Esophagus muscularis mucosa (tissue), 3 donors: Measurements from ENCODE around the gene FAM110A.

Experiments
- EP300 ChIP-seq: sonication (generic); formaldehyde crosslinking; IDR thresholded peaks from one replicate; pipeline ENCODE4 v1.6.1; 2017; ENCODE audit warnings: antibody characterized with exemption
- TF ChIP-seq, protein P1 (sequence below), 3 experiments: fragments of 200-600 bp in 2 of 3; fragments of 450-650 bp in 1 of 3; sonication (generic) in 2 of 3; IDR thresholded peaks; one replicate each; pipeline ENCODE4 v1.5.1; 2017 to 2019; ENCODE audit warnings: antibody characterized with exemption in 3 of 3, mild to moderate bottlenecking in 2 of 3, moderate library complexity in 1 of 3

DNA sequence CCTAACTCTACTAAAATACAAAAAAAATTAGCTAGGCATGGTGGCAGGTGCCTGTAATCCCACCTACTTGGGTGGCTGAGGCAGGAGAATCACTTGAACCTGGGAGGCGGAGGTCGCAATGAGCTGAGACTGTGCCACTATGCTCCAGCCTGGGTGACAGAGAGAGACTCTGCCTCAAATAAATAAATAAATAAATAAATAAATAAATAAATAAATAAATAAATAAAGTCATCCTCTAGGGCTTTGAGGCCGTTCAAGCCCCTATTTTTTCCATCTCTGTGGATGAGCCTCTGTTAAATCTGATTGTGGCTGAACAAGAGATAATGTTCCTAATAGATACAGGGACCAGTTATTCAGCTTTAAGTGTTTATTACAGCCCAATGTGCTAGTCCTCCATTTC is 31.8 kb upstream of the FAM110A start:
- TF ChIP-seq, protein P1, sequence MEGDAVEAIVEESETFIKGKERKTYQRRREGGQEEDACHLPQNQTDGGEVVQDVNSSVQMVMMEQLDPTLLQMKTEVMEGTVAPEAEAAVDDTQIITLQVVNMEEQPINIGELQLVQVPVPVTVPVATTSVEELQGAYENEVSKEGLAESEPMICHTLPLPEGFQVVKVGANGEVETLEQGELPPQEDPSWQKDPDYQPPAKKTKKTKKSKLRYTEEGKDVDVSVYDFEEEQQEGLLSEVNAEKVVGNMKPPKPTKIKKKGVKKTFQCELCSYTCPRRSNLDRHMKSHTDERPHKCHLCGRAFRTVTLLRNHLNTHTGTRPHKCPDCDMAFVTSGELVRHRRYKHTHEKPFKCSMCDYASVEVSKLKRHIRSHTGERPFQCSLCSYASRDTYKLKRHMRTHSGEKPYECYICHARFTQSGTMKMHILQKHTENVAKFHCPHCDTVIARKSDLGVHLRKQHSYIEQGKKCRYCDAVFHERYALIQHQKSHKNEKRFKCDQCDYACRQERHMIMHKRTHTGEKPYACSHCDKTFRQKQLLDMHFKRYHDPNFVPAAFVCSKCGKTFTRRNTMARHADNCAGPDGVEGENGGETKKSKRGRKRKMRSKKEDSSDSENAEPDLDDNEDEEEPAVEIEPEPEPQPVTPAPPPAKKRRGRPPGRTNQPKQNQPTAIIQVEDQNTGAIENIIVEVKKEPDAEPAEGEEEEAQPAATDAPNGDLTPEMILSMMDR (IDR thresholded peaks at IDR 0.05): no peak
- no peak for TF ChIP-seq EP300
